Adrenal gland (tissue), 12 donors: ENCODE results near the gene PCYOX1L. TPM values are rescaled to one million over a fixed set of nuclear protein-coding genes. Genes with fewer than 3 reads are reported as not detected.

Experiments
- DNase-seq, 7 donors: peaks; one replicate each; pipeline ENCODE4 v3.0.0-alpha.2; 2019 to 2020
- H3K27ac ChIP-seq, 5 donors: fragments of 200-600 bp; sonication (generic) in 4 of 5; 1 replicate in 3 of 5; 2 replicates in 2 of 5; pipeline versions ENCODE4 v1.5.1 to v1.8.0; 2016 to 2020; ENCODE audit warnings: mild to moderate bottlenecking in 1 of 5
- H3K27me3 ChIP-seq: fragments of 200-600 bp; 2 replicates; pipeline ENCODE4 v1.8.0; 2021
- H3K36me3 ChIP-seq, 2 donors: fragments of 200-600 bp; replicated peaks in 1 of 2; 1 replicate in 1 of 2; 2 replicates in 1 of 2; pipeline versions ENCODE4 v1.5.1 to v1.8.0; 2018 to 2022
- H3K4me1 ChIP-seq, 2 donors: fragments of 200-600 bp; replicated peaks in 1 of 2; 1 replicate in 1 of 2; 2 replicates in 1 of 2; pipeline versions ENCODE4 v1.5.1 to v1.8.0; 2018 to 2021
- H3K4me3 ChIP-seq, 4 donors: fragments of 200-600 bp; sonication (generic) in 3 of 4; one replicate each; pipeline ENCODE4 v1.5.1; 2016 to 2018
- H3K9me3 ChIP-seq, 3 donors: fragments of 200-600 bp; sonication (generic) in 1 of 3; replicated peaks in 1 of 3; 1 replicate in 2 of 3; 2 replicates in 1 of 3; pipeline versions ENCODE4 v1.5.1 to v1.8.0; 2016 to 2021
- CTCF ChIP-seq, 6 experiments: fragments of 450-650 bp in 4 of 6; fragments of 200-600 bp in 2 of 6; sonication (generic) in 1 of 6; IDR thresholded peaks; 1 replicate in 5 of 6; 2 replicates in 1 of 6; pipeline versions ENCODE4 v1.5.1 to v1.8.0; 2016 to 2021; ENCODE audit warnings: antibody characterized with exemption in 6 of 6, mild to moderate bottlenecking in 2 of 6, moderate library complexity in 1 of 6
- POLR2A ChIP-seq, 2 donors: fragments of 450-650 bp; IDR thresholded peaks; one replicate each; pipeline ENCODE4 v1.6.1; 2017; ENCODE audit warnings: antibody characterized with exemption in 2 of 2, mild to moderate bottlenecking in 2 of 2, moderate library complexity in 1 of 2
- WGBS, 4 donors: extraction: QIAGEN DNeasy Blood & Tissue Kit in 2 of 4; methylation state at CpG; one replicate each; pipeline versions ENCODE4 v1.1.5 to v1.1.7; 2013 to 2017; 5-methylcytosine and 5-hydroxymethylcytosine counted together
- intact Hi-C, 2 donors: fragments of 100-400 bp; cut with DNase I; formaldehyde crosslinking; loops; one replicate each; pipeline versions ENCODE4 v1.14.1 to v1.15.0; 2022 to 2023
- polyA plus RNA-seq, 3 donors: library from polyadenylated mRNA; stranded (reverse); fragments of 200-250 nt in 2 of 3; fragments of 350-450 nt in 1 of 3; fragmentation: Illumina TruSeq in 1 of 3; extraction: RNeasy Lipid Tissue Mini Kit (QIAGEN cat#74804) in 1 of 3; gene quantifications; one replicate each; pipeline ENCODE4 v1.2.3, GENCODE V29; 2013 to 2014
- total RNA-seq, 9 donors: library from RNA; depleted of rRNA in 4 of 9; stranded (reverse); fragments of >200 nt in 4 of 9; fragments of 120-200 nt in 1 of 9; fragmentation: NEBNext Ultra II Directional in 1 of 9; extraction: Animal tissue kit (Norgen Biotek cat#: 25700) in 1 of 9; gene quantifications; one replicate each; pipeline versions ENCODE4 v1.1.0 to v1.2.4, GENCODE V29; 2013 to 2023
- donor health status: healthy with polysubstance abuse.
- donor health status: Bipolar disorder and iron deficiency.
- donor health status: DM: yes; HTN: yes; CAD: no.
- donor health status: DM: no; HTN: no; CAD: no.
- donor health status: DM: no; HTN: no; CAD: no.
- donor health status: DM: yes; HTN: yes; CAD: no.

Gene PCYOX1L
- total and polyA plus RNA-seq, 12 donors, result 4.7 to 17.1 (median 9.4) TPM

GRCh38 chr5:149415066-149415967 is 57.5 kb downstream of the PCYOX1L start:
- Histone ChIP-seq H3K4me3 (no peak overlapping the region), H3K27ac (peak overlapping the region in 2 of 5 donors; percentile 55 to 56), H3K27me3 (no peaks in the 10 kb centered on the region), H3K36me3 (no peaks in the 10 kb centered on the region), H3K9me3 (no peaks in the 10 kb centered on the region), H3K4me1 (peaks cover 9 to 24% of the 10 kb centered on the region in 2 donors)
- intact Hi-C loops, result no loop called here
- DNase-seq, result no peak
- TF ChIP-seq POLR2A (IDR thresholded peaks at IDR 0.05) (no peak), CTCF (IDR thresholded peaks at IDR 0.05) (no peak)
- WGBS, 4 donors, result 61 to 78% (median 71%) methylated on average over 10 of the region's 10 CpGs

- TF ChIP-seq POLR2A (IDR thresholded peaks at IDR 0.05) (no peak), CTCF (IDR thresholded peaks at IDR 0.05) (no peak)
- Histone ChIP-seq H3K4me3 (no peak overlapping the region), H3K9me3 (no peaks in the 10 kb centered on the region), H3K27ac (peak overlapping the region in 2 of 5 donors; percentile 30 to 75), H3K4me1 (peaks cover 14 to 42% of the 10 kb centered on the region in 2 donors), H3K27me3 (no peaks in the 10 kb centered on the region), H3K36me3 (no peaks in the 10 kb centered on the region)
- no peak for DNase-seq
- 62 to 76% (median 67%) methylated on average over 8 of the region's 8 CpGs for WGBS, 4 donors
- intact Hi-C loops, result no loop called here
Measured at GRCh38 chr5:149416987-149417710, 59.3 kb downstream of the PCYOX1L start.

GRCh38 chr5:149417711-149418368 is 60.0 kb downstream of the PCYOX1L start:
- Histone ChIP-seq H3K27ac (peak overlapping the region in 2 of 5 donors; percentile 30 to 75), H3K4me3 (no peak overlapping the region), H3K9me3 (no peaks in the 10 kb centered on the region), H3K4me1 (peaks cover 21 to 47% of the 10 kb centered on the region in 2 donors), H3K27me3 (no peaks in the 10 kb centered on the region), H3K36me3 (no peaks in the 10 kb centered on the region)
- DNase-seq, result no peak
- intact Hi-C loops, result no loop called here
- TF ChIP-seq CTCF (IDR thresholded peaks at IDR 0.05) (no peak), POLR2A (IDR thresholded peaks at IDR 0.05) (no peak)
- 68 to 78% (median 72%) methylated on average over 7 to 9 of the region's 9 CpGs for WGBS, 4 donors
